NCI-H748 (cell line): Measurements from ENCODE around the gene RELB.
"Not testable (repeated sequence)": the region's sequence is repeated elsewhere in the genome, so short reads cannot be mapped to it uniquely, and the experiment has no call there.

ENCODE experiments used
- DNase-seq: peaks from one replicate; lab custom pipeline; 2025; ENCODE audit not compliant: unreplicated experiment; lab: John Stamatoyannopoulos, UW

Gene RELB

DNA sequence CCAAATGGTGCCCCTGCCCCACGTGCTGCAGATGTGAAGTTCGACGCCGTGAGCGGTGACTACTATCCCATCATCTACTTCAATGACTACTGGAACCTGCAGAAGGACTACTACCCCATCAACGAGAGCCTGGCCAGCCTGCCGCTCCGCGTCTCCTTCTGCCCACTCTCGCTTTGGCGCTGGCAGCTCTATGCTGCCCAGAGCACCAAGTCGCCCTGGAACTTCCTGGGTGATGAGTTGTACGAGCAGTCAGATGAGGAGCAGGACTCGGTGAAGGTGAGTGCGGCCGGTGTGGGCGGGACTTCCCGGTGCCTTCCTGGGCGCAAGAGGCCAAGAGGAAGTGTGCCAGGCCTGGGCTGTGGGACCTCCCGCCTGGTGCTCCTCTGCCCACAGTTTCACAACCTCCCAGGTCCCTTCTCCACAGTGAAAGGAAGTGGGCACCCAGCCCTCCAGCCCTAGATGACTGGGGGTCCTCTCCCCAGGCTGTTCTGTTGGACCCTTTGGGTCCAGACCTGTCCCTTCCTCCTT, 14.1 kb upstream of the RELB start:
- DNase-seq = no peak

DNA sequence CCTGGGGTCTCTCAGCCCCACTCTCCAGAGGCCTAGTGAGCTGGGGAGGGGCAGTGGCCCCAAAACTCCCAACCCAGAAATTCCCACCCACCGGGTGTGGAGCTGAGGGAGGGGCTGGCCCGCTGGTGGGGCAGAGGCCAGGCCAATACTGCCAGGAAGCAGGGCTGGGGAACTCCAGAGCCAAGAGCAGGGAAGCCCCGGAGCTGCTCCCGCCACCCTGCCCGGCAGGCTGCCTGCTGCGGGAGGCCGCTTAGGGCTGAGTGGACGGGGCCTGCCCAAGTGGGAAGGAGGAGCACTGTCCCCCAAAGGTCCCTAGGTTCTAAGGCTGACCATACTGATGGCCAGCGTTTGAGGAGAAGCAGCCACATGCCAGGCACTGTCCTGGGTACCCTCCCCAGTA, 13.0 kb upstream of the RELB start:
- no peak for DNase-seq

DNA sequence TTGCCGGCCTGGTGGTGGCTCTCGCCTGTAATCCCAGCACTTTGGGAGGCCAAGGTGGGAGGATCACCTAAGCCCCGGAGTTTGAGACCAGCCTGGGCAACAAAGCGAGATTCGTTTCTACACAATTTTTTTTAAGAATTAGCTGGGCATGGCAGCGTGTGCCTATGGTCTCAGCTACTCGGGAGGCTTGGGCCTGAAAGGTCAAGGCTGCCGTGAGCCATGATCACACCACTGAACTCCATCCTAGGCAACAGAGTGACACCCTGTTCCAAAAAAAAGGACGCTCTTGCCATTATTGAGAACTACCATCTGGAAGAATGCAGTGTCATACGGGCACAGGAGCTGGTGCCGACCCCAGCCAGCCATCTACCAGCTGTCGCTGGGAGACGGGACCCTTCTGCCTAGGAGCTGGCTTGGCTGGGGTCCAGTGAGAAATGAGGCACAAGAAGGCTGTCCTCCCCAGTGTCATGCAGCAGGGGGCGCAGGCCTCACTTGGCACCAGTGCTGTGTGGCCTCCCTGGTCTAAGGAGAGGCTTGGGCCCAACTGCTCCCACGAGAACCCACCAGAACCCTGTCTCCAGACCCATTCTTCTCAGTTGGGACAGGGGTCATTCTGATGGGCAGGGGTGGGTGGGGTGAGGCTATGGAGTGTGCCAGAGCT, 12.2 kb upstream of the RELB start:
- DNase-seq = peak; percentile 40

DNA sequence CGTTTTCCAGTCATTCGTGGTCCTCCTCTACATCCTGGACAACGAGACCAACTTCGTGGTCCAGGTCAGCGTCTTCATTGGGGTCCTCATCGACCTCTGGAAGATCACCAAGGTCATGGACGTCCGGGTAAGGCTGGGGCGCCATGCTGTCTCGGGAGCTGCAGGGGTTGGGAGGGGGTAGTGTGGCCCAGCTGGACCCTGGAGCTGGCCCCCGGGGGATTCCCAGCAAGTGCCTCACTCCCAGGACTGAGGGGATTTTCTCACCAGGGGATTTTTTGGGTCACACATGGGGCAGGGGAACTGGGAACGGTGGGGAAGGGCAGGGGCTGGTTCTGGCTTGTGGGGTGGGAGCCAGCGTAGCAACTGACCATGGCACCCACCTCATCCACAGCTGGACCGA, 10.8 kb upstream of the RELB start:
- DNase-seq = no peak

DNA sequence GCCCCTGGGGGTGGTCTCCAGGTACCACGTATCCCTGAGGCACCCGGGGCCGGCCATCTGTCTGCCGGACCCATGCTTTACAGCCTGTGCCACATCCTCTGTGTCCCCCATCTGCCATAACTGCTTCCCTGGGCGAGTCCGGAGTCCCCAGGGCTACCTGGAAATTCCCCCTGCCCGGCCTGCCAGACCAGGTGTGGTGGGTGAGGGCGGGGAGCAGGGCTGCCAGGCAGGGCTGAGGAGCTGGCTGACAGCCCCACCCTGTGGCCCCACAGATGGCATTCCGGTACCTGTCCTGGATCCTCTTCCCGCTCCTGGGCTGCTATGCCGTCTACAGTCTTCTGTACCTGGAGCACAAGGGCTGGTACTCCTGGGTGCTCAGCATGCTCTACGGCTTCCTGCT, 10.3 kb upstream of the RELB start:
- DNase-seq = no peak

DNA sequence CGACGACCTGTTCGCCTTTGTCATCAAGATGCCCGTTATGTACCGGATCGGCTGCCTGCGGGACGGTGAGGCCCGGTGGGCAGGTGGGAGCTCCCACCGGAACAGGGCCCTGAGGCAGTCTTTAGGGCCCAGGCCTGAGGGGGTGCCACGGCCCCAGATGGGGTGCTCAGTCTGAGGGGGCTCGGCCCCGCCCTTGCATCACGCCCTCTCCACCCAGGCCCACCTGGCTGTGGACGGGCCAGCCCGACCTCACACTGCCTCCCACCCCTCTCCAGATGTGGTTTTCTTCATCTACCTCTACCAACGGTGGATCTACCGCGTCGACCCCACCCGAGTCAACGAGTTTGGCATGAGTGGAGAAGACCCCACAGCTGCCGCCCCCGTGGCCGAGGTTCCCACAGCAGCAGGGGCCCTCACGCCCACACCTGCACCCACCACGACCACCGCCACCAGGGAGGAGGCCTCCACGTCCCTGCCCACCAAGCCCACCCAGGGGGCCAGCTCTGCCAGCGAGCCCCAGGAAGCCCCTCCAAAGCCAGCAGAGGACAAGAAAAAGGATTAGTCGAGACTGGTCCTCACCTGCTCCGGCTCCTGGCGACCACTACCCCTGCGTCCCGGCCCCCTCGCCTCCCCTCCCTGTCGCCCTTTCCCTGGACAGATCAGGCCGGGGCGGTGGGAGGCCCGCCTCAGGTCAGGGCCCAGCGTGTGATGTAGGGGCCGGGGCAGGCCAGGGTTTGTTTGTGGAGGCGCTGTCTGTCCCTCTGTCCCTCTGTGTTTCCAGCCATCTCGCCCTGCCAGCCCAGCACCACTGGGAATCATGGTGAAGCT, 8.7 kb upstream of the RELB start:
- no peak for DNase-seq

DNA sequence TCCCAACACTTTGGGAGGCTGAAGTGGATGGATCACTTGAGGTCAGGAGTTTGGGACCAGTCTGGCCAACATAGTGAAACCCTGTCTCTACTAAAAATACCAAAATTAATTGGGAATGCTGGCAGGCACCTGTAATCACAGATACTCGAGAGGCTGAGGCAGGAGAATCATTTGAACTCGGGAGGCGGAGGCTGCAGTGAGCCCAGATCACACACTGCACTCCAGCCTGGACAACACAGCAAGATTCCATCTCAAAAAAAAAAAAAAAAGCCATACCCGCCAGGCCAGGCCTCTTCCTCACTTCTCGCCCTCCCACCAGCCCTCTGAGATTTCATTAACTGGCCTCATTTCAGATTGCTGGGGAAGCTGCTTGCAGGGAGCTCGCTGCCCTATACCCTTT, 7.7 kb upstream of the RELB start:
- DNase-seq = no peak

DNA sequence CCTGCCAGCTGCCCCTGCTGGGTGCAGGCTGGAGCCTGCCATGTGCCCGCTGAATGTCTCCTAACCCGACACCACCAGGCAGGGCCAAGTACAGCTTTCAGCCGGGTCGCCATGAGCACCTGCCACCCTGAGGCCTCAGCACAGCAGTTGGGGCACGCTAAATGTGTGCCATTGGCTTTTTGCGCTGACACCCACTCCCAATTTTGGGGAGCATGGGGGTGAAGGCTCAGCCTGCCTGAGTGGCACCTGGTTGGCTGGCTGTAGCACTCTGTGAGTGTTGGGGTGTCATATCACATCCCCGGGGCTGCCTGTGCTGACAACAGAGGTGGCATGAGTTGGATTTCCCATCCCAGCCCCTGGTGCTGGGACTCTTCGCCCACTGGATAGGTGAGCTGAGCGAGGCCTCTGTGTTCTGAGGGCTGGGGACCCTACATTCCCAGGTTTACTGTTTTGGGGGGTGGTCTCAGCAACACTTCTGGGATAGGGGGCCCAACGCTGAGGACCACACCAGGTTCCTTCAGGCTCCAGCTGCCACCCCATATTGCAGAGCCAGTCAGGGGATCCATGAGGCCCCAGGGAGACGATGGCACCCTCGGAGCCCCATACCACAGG, 7.2 kb upstream of the RELB start:
- no peak for DNase-seq

DNA sequence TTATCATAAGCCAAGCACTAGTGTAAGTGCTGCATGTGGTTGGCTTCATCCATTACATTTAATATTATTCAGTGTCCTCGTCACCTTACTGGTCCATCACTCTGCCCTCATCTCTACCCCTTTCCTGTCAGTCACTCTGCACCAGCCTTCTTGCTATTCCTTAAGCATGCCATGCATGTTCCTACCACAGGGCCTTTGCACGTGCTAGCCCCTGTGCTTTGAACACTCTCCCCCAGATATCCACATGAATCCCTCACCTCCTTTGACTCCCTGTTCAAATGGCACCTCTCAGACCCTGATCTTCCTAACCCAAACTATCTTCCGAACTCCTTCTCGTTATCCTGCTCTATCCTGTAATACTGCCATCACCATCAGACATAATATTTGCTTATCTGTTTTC, 3.2 kb upstream of the RELB start:
- DNase-seq = no peak

DNA sequence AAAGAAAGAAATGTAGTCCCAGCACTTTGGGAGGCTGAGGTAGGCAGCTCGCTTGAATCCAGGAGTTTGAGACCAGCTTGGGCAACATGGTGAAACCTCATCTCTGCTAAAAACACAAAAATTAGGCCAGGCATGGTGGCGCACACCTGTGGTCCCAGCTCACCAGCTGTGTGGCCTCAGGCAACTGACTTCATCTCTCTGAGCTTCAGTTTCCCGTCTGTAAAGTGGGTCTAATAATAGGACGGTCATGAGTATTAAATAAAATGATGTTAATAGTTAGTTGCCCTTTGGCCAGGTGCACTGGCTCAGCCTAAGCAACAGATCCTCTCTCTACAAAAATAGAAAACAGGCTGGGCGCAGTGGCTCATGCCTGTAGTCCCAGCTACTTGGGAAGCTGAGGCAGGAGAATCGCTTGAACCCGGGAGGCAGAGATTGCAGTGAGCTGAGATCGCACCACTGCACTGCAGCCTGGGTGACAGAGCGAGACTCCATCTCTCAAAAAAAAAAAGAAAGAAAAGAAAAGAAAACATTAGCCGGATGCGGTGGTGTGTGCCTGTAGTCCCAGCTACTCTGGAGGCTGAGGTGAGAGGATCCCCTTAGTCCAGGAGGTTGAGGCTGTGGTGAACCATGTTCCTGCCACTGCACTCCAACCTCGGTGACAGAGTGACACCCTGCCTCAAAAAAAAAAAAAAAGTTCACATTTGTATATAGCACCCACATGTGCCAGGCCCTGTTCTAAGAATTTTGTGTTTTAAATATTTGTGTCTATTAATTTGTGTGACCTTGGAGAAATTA, 1.9 kb upstream of the RELB start:
- DNase-seq = not testable (repeated sequence)

DNA sequence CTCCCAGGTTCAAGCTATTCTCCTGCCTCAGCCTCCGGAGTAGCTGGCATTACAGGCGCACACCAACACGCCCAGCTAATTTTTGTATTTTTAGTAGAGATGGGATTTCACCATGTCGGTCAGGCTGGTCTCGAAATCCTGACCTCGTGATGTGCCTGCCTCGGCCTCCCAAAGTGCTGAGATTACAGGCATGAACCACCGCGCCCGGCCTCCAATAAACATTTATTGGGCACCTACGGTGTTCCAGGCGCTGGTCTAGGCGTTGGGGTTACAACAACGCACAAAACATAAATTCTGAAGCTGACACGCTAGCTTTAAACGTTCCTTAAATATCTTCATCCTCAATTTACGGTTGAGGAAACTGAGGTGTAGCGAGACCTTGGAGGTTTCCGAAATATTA, 599 bp upstream of the RELB start:
- not testable (repeated sequence) for DNase-seq

DNA sequence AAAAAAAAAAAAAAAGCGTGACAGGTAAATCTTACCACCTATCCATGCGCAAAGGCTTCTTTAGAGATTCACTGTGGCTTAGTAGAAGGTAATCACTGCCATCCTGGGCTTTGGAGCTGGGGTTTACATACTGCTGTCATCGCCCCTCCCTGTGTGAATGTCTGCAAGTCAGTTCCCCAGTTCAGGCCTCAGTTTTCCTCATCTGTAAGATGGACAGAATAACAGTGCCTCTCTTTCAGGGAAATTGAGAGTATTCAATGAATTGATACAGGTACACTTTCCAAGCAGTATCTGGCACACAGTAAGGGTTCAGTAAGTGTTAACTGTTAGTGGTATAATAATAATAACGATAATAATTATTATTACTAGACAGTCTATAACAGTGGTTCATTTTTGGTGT, 2.2 kb downstream of the RELB start:
- no peak for DNase-seq

DNA sequence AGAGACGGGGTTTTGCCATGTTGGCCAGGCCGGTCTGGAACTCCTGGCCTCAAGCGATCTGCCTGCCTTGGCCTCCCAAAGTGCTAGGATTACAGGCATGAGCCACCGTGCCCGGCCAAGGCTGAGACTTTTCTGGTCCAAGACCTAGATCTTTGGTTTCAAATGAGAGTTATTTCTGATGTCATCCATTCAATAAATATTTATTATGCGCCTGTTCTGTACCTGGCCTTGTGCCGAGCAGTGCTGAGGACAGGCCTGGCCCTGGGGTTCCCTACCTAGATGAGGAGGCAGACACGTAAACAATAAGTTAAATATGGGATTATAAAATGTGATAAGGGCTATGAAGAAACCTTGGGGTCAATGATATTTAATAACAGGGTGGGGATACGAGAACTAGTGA, 4.5 kb downstream of the RELB start:
- DNase-seq = no peak

DNA sequence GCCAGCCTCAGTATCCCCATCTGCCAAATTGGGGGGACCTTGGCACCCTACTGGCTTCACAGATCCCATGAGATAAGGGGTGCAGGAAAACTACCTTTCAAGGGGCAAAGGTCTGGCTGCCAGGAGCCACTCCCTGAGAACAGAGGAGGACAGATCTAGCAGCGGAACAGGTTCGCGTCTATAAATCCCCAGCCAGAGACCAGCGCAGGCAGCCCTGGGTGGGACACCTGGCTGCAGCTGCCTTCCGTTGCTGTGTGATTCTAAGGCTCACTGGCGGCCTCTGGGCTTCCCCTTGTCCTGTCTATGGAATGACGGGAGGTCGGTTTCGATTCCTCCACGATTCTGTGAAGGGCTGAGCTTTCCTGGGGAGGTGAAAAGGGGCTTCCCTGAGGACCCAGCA, 7.3 kb downstream of the RELB start:
- peak; percentile 36 for DNase-seq

DNA sequence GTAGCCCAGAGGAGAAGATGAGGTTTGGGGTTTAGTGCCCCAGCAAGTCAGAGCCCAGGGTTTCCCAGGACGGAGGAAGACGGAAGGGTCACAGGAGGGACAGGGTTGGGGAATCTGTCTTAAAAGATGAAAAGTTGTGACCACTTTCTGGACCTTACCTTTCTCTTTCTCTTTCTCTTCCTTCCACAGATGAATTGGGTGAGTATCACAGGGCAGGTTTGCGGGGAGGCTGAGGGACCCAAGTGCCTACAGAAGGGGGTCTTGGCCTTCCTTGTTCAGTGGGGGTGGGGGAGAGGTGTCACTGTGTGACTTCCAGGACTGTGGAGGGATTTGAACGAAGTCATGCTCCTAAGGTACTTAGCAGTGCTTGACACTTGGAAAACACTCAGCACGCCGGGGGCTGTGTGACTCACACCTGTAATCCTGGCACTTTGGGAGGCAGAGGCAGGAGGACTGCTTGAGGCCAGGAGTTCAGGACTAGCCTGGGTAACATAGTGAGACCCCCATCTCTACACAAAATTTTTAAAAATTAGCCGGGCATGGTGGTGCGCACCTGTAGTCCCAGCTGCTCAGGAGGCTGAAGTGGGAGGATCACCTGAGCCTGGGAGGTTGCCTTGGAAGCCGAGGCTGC, 8.5 kb downstream of the RELB start:
- no peak for DNase-seq

DNA sequence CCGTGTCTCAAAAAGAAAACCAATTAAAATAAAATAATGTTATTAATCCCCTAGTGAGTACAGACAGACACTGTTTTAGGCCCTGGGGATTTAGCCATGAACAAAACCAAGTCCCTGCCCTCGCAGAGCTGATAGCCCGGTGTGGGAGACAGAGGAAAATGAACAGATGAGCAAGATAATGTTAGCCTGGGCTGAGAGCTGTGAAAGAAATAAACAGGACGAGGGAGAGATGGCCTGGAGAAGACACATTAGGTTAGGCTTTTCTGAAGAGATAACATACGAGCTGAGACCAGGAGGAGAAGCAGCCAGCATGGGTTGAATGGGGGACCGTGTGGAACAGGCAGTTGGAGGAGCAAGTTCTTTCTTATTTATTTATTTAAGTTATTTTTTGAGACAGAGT, 9.0 kb downstream of the RELB start:
- no peak for DNase-seq

DNA sequence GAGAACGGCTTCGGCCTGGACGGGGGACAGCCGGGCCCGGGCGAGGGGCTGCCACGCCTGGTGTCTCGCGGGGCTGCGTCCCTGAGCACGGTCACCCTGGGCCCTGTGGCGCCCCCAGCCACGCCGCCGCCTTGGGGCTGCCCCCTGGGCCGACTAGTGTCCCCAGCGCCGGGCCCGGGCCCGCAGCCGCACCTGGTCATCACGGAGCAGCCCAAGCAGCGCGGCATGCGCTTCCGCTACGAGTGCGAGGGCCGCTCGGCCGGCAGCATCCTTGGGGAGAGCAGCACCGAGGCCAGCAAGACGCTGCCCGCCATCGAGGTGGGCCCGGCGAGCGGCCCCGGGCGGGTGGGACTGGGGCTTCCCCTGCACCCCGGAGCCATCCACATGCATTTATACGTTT, 10.7 kb downstream of the RELB start:
- no peak for DNase-seq

DNA sequence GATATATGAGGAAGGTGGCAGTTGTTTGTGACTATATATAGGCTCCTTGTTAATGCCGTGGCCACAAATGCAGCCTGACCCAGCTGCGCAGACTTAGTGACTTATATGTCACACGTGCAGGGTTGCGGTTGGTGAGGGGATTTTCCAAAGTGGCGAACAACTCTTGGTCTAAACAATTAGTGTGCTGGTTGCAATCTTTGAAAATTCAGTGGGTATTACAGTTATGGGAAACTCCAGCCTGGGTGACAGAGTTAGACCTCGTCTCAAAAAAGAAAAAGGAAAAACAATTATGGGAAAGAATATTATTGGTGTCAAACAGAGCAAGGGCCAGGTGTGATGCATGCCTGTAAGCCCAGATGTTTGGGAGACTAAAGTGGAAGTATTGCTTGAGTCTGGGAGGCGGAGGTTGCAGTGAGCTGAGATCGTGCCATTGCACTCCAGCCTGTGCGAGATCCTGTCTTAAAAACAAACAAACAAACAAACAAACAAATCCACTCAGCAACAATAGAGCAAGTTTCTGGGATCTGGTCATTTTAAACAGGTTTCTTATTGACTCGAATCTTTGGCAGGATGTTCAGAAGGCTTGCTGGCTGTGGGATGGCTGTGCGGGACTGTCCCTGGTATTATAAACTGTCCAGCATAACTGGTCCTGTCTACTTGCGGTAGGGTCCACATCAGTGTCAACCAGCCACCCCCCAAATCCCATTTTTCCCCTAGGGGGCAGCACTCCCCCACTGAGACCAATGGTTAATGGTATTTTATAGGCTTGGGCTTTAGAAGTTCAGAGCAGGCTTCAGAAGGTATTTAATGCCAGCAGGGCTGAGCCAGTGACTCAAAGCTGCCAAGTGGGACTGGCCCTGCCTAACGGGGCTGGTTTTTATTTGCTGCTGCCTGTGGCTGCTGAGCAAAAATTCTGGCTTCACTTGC, 15.4 kb downstream of the RELB start:
- DNase-seq = peak; percentile 66

DNA sequence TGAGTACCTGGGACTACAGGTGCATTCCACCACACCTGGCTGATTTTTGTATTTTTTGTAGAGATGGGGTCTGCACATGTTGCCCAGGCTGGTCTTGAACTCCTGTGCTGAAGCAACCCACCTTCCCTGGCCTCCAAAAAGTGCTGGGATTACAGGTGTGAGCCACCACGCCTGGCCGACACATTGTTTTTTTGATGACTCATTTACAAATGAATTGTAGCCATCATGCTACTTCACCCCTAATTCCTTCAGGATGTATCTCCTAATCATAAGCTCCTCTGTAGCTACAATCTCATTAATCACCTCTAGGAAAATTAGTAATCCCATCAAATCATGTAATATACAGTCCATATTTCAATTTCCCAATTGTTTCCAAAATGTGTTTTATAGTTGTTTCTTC, 17.9 kb downstream of the RELB start:
- DNase-seq = no peak

DNA sequence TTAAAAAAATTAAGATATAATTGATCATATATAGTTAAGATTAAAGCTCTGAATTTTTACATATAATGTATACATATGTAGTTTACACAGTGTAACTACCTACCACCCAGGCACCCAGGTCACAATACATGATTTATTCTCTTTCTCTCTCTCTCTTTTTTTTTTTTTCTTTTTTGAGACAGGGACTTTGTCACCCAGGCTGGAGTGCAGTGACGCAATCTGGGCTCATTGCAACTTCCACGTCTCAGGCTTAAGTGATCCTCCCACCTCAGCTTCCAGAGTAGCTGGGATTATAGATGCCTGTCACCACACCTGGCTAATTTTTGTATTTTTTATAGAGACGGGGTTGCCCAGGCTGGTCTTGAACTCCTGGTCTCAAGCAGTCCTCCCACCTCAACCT, 18.8 kb downstream of the RELB start:
- DNase-seq = no peak
